Stimulated activated CD4-positive, alpha-beta T cell treated with anti-CD3 and anti-CD28 coated beads, Interleukin-4, amount 100 ng/mL, for 24 hours (primary cell): ENCODE results near the gene GRIN2A.

Source experiments
- DNase-seq: peaks from one replicate; pipeline ENCODE4 v3.0.0-alpha.2; 2020

GRIN2A gene

DNA sequence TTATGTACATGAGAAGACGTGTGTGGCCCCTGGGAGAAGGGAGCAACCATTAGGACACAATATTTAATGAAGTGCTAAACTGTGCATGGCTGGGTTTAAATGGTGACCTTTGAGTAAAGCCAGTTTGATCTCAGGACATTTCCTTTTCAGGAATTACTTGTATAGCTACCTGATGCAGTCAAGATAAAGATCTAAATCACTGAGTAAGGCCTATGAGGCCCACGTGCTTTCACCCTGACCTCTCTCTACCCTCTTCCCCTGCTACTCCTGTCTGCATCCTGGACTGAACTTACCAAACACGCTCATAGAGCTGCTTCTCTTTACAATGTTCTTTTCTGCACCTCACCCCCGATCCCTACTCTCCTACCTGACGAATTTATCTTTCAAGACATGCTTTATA lies 98.9 kb downstream of the GRIN2A start:
- DNase-seq: no peak

DNA sequence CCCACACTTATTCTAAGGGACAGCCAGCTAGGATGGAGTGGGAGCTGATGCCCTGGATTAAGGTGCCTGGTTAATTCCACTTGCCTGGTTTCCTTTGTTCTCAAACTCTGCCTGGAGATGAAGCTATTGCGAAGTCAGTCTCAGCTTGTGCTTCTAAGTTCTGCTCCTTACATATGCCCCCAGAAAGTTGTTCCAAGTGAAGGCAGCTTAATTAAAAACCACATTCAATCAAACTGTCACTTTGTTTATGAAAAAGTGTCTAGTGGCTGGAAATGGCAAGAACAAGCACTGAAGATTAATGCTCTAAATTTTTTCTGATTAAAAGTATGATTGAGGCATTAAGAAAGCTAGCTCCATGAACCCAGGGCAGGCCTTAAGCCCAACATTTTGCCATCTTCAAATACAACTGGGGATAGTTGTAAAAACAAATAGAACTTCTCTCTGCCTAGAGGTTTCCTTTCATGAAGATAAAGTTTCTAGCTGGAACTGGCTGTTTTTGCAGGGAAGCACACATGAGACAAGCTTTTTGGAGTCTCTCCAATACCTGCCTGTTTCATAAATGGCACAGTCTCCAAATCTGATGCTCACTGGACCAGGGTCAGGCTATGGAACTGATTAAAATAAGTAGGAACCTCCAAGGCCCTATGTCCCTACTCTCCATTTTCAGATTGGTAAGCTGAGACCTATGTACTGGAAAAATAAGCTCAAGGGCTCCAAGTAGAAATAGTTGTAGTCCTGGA lies 100.9 kb downstream of the GRIN2A start:
- no peak for DNase-seq

DNA sequence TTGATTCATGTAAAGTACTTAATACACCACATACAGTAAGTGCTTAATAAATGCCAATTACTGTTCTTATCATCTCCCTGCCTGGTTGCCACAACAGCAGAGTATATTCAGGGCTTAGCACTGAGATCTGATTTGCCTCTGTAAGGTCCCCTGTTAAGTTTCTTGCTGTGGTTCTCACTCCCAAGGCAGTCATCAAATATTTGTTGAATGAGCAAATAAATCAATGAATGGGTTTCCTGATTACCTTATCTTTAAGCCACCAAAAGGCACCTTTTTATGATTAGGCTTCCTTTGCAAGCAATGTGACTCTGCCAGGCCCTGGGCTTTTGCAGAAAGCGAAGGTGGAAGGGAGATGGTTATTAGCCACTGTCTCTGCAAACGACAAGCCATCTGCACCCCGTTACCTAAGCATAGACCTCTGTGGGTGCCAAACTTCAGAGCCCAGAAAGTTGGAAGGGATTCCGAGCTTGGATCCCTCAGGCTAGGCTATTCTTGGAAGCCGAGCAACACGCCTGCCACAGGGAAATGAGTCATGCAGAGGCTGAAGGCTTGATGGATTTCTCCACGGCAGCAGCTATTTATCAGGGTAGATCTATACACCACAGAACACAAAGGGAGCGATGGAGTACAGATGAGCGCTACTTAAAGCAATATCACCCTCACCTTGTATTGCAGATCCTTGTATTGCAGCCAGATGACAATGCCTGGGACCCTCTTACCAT lies 102.0 kb downstream of the GRIN2A start:
- DNase-seq: no peak

DNA sequence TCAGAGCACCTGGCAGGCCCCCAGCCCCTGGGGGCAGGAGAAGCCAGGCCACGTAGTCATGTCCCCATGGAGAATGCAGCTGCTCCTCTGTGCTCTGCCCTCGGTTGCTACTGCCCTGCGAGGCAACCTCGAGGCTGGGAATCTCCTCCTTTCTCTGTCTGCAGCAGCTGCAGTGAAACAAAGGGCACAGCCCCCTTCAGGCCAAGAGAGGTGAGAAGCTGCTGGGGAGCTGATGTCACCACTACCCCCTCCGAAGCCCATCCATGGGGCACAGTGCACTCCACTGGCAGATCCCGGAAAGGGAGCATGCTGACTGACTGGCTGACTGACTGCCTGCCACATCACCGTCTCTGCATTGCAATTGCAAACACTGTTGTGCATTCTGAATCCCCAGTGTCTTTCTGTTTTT lies 103.7 kb downstream of the GRIN2A start:
- no peak for DNase-seq

DNA sequence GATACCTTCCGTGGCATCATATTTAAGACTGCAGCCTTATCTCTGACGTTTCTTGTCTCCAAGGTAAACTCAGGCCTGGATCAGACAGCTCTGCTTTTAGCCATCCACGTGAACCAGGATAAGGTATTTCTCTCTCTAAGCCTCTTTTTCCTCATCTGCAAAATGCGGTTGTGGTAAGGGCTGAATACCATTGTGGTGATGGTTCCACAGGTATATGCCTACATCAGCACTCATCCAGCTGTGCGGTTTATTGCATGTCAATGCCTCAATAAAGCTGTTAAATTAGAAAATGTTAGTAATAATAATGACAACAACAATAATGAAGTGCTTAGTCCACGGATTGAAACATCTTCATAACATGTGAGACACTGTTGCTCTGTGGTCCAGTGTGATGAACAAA lies 104.4 kb downstream of the GRIN2A start:
- DNase-seq: no peak

DNA sequence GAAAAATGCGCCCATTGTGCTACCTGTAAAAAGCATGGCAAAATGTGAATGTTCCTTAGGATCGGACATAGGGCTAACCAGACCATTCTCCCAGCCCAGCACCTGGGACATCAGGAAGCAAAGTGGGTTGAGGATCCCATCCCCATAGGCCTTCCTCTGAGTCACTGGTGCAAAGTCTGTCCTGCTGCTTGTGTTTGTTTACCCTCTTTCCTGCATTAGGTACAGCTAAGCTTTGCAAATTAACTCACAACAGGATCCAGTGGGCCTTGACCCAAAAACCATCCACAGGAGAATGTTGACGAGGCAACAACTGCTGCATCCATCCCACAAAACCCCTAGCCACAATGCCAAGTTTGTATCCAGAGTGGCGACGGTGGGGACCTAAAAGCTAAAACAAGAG lies 106.2 kb downstream of the GRIN2A start:
- no peak for DNase-seq

DNA sequence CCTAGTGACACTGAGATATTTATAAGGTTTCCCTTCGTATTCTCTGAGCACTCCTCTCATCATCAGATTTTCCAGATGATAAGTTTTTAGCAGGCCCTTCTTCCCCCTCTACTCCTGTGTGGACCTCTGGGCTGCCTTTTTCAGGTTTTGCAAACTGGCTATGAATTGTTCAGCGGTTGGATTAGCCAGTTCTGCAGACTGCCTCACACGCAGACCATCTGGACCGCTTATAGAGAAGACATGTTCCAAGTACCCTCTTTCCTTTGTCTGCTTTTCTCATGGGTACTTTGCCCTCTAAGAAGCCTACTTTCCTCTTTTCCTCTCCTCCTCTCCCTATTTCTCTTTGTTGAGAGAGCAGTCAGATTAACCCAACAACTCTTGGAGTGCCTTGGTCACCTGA lies 111.6 kb downstream of the GRIN2A start:
- no peak for DNase-seq

DNA sequence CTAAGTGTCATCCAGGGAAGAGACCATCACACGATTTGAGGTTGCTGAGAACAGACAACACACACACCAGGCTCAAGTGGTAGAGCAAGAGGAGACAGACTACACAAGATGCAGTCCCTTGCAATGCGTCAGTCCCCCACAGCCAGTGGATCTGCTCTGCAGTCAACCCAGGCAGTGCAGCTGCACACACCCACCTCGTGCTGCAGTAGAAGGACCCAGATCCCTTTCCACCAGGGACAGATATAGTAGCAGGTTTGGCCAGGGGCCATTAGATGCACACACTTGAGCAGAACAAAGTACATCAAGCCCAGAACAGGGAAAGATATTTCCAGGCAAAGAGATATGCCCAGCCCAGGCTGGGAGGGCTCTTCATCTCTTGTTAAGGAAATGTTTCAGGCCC lies 112.9 kb downstream of the GRIN2A start:
- DNase-seq: no peak

DNA sequence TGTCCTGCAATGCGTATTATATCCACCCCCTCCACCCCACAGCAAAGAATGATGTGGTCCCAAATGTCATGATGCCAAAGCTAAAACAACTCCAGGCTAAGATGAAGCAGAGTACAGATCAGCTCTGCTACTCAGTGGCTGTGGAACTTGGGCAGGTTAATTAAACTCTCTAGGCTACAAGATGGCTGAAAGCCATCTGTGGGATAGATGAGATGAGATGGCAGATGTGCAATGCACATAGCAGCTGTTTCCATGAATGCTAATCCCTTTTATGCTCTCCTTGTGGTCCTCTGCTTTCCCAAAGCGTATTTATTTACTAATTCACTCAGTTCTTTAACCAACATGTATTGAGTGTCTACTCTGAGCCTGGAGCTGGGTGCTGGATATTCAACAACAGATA lies 114.4 kb downstream of the GRIN2A start:
- no peak for DNase-seq

DNA sequence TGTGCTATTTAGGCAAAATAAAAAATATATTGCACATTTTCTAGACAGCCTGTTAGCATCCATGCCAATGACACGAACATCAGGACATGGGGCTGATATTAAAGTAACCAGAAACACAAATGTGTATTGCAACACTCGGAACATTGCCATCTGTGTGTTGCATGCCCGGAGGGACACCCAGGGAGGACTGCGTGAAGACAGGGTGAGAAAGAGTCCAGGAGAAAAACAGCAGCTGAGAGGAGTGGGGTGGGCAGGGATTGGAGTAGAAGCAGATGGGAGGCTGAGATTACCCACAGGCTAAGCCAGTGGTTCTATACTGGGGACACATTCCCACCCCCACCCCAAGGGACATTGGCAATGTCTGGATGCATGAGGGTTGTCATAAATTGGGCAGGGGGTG lies 114.8 kb downstream of the GRIN2A start:
- DNase-seq: no peak

DNA sequence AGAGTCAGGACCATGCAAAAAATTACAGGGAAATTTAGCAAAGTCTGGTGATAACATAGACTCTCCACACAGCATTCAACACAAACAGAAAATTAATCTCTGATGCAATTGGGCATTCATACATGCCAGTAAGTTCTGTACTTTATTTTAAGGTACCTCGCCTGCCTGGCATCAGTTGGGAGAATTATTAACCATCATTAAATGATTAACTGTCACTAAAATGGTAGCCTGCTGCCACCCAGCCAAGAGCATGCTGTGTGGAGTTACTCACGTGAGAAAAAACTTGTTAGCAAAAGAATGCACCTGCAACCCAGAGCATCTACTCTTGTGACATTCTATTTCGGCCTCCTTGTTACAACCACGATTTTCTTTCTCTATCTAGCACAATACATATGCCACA lies 117.2 kb downstream of the GRIN2A start:
- no peak for DNase-seq

DNA sequence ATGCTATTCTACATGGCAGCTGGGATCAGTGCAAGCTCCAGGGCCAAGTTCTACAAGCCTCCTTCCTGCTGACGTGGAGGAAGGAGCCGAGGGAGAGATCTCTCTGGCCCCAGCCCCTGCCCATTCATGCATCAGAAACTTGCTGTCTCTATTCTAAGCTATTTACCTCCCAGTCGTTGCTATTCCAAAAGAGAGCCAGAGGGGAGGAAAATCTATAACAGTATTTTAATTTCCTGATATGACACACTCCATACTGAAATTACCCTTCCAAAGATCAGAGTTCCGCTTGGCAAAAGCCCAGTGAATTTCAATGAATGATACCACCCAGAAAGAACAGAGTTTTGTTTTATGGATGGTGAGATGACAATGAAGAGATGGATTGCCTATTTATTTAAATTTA lies 133.4 kb downstream of the GRIN2A start:
- no peak for DNase-seq

DNA sequence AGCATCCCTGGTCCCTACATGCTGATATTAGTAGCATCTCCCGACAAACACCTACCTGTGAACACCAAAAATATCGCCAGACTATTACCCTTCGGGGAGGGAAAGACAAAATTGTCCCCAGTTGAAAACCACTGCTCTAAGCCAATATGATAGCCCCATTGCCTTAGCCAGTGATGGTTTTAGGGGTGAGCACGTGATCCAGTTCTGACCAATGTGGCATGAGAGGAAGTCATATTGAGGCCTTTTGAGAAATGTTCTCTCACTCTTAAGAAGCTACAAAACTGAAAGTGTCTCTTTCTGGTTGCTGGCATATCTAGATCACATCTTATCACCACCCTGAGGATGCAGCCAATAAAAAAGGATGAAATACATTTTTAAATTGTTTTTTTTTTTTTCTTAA lies 136.3 kb downstream of the GRIN2A start:
- DNase-seq: no peak

DNA sequence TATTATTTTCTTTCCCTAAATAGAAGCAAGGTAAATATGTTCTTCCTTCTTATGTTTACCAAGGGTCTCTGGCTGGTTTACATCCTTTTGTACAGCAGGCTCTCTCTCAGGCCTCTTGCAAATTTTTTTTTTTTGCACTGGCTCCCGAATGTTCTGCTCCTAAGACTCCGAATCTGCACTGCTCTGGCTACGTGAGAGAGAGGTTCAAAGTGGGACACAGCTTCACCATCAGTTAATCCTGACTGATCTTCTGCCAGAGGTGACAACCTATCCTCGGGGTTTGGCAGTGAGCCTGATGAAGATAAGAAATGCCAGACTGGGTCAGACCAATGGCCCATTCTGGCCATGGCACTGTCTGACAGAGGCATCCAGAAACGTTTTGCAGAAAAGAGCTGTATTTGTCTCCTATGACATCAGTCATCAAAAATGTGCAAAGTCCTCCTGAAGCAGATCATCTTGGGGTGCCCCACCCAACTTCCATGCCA lies 136.9 kb downstream of the GRIN2A start:
- DNase-seq: no peak

DNA sequence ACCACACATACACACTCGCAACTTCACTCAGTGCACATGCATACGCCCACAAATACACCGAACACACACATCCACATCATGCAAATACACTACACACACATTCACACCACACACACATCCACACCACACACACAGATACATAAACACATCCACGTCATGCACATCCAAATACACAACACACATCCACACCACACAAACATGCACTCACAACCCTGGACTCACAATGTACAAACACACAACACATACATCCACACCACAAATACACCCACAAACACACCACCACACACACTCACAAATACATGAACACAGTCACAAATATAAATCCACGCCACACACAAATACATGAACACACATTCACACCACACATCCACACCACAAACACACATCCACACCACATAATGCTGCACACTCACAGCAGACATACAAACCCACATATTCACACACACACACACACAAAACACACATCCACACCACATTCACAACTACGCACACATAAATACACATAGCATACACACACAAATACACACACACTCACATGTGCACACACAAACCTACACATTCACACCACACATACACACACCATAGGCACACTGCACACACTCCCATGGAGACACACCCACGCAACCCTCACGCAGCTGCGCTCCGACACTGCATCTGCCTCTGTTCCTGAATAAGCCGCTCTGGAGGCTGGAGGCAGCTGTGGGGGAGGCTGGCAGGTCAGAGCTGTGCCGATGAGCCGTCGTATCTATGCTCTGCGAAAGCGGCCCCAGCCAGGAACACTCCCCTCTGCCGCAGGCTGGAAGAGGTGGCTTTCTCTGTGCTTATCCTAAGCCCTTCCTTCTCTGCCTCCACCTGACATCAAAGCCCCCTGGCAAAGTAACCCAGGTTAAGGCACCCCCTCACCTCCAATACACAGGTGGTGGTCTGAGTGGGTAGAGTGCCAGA lies 141.8 kb downstream of the GRIN2A start:
- no peak for DNase-seq

DNA sequence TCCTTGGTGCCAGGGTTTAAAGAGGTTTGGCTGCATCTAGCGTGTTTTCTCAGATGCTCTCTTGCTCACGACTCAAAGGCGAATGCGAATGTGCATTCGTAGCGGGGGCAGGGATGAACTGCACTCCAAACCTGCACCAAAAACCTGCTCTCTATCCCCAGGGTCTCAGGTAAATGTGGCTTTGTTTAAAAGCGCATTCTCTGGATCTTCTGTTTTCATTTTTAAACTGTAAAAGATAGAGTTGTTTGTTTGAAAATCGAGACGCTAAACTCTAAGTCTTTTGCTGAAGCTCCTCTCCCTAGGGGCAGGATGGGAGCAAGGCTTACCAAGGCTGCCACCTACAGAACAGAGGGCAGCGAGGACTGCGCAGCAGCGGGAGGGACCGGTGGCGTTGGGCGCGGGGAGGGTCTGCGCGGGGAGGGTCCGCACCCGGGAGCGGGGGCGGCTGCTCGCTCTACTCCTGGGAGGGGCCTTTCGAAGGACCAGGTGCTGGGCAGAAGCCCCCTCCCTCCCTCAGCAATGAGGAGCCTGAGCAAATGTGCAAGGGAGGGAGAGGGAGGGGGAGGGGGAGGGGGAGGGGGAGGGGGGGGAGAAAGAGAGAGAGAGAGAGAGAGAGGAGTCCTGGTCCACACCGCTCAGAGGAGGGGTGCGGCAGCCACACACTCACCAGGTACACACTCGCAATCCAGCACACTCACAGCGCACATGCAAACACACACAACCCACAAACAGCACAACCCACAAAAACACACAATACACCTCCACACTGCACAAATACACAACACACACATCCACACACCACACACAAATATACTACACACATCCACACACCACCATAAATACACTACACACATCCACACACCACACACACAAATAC lies 142.8 kb downstream of the GRIN2A start:
- no peak for DNase-seq

DNA sequence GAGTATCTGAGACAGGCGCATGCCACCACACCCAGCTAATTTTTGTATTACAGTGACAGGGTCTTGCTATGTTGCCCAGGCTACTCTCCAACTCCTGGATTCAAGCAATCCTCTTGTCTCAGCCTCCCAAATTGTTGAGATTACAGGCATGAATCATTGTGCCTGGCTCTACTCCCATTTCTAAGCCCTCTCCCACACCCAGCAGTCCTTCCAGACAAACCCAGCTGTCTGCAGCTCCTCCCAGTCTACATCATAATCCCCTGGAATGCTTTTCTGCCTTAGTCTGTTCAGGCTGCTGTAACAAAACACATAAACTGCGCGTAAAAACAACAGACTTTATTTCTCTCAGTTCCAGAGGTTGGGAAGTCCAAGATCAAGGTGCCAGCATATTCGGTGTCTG lies 144.5 kb downstream of the GRIN2A start:
- no peak for DNase-seq

DNA sequence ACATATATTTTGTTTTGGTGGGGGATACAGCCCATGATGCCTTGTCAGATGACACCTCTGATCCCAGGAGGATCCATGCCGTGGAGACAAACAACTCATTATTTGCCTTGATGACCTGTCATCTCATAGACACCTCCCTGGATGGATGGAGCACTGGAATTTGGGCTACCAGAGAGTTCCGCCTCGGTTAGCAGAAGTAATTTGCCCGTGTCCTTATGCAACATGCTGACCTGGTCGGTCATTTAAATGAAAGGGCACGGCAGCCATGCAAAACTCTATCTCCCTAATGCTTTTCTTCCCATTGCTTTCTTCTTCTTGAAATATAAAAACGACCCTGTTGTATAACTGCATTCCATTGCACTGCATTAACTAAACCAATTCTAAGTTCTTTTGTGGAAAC lies 145.3 kb downstream of the GRIN2A start:
- DNase-seq: no peak

DNA sequence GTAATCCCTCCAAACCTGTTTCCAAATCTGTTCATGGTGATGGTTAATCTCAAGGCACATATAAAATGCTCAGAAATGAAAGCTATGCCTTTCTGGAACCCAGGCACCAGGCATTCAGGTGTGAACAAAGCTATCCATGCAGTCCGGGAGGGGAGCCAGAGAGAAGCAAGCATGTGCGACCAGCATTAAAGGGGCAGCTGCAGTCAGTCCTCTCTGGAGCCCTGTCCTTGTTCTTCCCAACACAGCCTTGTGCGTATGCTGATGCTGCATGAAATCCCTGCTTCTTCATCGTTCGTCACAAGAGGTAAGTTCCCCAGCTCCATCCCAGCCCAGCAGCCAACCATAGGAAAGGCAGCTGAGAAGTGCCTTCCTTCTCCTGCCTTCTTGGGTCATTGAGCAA lies 148.7 kb downstream of the GRIN2A start:
- no peak for DNase-seq

DNA sequence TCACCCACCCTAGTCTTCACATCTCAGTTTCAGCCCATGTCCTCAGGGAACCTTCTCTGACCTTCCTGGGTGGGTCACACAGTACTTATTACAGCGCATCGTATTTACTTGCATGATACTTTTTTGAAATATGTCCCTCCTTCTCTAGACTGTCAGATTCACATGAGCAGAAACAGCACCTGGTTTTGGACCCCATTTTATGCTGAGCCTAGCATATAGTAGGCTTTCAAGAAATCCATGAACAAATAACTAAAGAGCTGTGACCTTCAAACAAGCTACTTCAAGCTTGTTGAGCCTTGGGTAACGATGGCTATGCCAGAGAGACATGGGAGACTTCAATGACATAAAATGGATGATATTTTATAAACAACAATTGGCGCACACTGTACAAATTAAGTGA lies 150.3 kb downstream of the GRIN2A start:
- DNase-seq: no peak

DNA sequence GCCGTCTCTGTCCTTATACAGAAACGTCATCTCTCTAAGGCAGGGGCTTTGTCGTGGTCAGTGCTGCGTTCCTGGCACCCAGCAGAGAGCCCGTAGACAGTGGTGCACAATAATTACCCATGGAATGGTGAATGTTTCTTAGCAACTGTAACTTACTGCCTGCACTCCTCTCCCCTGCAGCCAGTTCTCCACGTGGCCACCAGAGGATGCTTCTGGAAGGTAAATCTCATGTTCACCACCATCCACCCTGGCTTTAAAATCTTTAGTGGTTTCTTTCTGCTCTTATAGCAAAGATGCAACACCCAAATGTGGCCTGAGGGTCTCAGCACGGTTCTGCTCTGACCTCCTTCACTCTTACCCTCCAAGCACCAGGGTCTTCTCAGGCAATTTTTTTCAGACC lies 150.8 kb downstream of the GRIN2A start:
- no peak for DNase-seq

DNA sequence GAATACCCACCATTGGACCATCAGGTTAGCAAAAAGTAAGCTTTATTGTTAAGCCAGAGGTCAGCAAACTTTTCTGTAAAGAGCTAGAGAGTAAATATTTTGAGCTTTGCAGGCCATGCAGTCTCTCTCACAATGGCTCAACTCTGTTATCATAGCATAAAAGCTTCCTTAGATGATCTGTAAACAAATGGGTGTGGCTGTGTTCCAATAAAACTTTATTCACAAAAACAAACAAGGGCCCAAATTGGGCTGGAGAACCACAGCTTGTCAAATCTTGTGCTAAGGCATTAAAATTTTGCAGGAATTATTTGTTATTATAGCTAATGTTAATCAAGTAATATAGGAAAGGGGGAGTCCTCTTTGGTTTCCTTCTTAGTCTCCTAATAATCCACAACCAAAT lies 153.6 kb downstream of the GRIN2A start:
- no peak for DNase-seq

DNA sequence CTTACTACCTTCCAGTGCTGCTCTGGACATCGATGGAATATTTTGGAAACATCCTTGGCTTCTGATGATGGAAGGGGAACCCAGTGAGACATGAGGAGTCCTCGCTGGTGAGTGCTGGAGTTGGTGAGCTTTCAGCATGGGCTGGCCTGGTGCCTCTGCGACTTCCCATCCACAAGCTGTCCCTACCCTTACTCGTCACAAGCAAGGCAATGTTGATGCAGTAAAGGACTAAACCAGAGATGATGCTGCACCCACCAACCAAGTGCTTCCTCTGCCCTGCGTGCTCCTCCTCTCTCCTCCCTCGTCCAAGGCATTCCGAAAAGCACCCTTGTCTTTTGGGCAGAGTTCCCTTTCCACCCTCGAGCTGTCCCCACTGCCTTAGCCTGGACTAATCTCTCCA lies 154.7 kb downstream of the GRIN2A start:
- no peak for DNase-seq
